ENCODE data around the gene PTPRM.
A peak's percentile ranks its signal among the peaks of the same experiment; 100 is the strongest.

The PTPRM gene

DNA sequence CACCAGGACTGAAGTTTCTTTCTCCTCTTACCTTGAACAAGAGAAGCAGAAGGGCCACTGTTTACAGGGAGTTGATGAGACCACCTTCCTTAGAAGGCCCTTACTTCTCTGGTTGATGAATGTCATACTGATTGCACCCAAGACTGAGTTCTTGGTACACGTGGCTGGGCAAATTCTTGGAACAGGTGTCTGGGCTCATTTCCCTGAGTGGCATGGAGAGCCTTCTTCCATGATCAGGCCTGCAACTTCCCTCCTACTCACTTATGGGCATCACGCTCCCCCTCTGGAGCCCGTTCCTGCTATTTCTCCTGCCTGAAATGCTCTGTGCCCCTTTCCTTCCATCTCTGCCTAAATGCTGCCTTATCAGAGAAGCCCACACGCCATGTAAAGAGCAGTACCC, 110.3 kb downstream of the PTPRM start:
- DNase-seq = no peak

GRCh38 chr18:7678389-7678788, 111.3 kb downstream of the PTPRM start:
- no peak for DNase-seq

GRCh38 chr18:7678801-7679200, 111.7 kb downstream of the PTPRM start:
- no peak for DNase-seq

GRCh38 chr18:7681298-7681697, 114.2 kb downstream of the PTPRM start:
- no peak for DNase-seq

DNA sequence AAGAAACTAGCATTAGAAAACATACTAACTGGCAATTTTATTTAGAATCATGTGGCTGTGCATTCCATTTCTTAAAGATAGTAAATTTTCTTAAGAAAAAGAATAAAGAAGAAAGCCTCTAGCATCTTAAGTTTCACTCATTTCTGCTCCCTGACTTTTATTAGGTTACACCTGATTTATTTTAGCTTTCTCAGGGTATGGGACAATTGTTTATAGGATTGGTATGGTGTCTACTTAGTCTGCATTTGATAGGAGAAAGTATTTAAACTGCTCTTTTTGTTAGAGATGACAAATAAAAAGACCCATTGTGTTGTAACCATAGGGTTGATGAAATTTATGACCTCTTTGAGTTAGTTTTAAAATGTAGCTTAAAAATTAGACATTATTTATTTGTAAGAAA, 115.2 kb downstream of the PTPRM start:
- DNase-seq = no peak

DNA sequence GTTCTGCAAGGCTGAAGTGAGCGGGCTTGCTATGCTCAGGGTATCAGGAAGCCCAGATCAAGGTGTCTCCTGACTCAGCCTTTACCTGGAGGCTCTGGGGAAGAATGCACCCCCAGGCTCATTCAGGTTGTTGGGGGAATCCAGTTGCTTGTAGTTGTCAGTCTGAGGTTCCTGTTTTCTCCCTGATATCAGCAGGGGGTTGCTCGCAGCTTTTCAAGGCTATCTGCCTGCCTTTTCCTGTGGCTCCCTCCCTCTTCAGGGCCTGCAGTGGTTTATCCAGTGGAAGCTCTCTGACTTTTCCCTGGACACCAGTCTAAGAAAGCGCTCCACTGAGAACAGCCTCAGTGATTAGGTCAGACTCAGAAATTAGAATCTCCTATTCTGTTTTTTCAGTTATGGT, 116.6 kb downstream of the PTPRM start:
- no peak for DNase-seq

- DNase-seq = no peak
Observed at GRCh38 chr18:7684357-7684756, 117.2 kb downstream of the PTPRM start.

DNA sequence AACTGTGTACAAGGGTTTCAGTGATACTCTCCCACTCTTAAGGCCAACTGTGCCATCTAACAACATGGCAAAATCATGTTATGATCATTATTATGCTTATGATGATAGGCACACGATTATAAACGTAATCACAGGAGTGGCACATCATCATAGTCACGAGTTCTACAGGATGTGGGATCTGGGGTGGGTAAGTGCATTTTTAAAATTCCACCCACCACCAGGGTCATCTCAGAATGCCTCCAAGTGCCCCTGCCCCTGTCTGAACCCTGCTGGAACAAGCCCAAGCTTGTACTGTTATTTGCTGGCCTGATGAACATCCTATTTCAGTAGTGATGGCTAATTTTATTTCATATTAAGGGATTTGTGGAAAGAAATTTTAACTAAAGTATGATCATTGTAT, 117.8 kb downstream of the PTPRM start:
- no peak for DNase-seq

DNA sequence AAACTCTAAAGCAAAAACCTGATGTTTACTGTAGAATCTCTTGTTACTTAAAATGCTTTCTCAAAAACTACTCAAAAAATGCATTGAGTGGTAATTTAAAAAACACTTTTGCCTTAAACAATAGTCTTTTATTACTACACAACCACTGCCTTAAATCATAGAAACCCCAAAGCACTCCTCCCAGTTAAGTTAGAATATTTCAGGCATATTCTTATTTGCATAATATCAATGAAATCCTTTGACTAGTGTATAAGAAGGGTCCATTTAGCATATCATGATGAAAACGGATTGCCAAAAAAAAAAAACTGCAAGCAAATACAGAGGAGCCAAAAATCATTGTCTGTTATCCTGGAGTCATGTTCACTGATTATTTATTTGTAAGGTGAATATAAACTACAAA, 119.2 kb downstream of the PTPRM start:
- DNase-seq = peak; percentile 14

DNA sequence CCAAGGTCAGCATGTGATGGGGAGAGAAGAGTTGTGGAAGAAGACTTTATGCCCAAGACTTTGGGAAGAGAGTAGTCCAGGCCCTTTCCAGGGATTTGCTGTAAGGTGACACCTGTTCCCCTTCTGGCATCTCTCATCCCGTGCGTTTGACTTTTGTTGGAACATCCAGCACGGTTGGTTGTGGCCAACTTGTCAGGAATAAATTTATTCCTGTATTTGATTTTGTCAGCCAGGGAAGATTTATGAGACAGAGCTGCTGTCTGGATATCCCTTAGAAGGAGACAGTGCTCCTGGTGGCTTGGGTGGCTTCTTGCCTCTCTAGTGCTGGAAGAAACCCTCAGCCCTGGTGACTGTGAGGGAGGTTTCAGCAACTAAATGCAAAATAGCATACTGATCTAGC, 121.5 kb downstream of the PTPRM start:
- no peak for DNase-seq

DNA sequence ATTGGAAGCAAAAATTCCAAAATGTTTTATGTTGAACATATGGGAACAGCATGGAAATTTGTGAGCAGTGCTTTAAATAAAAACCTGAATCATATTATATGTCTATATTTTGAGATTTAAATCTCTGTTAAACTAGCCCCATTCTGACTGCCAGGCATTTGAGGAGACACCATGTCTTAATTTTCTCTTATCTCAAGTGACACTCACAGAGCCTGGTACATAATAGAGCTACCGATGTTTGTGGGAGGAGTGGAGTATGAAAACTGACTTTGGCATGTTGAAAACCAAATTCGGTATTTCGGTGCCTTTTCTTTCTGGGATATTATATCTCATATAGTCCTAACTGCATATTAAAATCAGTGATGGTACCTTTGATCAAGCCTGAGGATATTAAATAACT, 124.1 kb downstream of the PTPRM start:
- no peak for DNase-seq

GRCh38 chr18:7696780-7697179, 129.7 kb downstream of the PTPRM start:
- DNase-seq = no peak

- no peak for DNase-seq
Observed at GRCh38 chr18:7697306-7697705, 130.2 kb downstream of the PTPRM start.

- DNase-seq = no peak
Observed at GRCh38 chr18:7711495-7711894, 144.4 kb downstream of the PTPRM start.

DNA sequence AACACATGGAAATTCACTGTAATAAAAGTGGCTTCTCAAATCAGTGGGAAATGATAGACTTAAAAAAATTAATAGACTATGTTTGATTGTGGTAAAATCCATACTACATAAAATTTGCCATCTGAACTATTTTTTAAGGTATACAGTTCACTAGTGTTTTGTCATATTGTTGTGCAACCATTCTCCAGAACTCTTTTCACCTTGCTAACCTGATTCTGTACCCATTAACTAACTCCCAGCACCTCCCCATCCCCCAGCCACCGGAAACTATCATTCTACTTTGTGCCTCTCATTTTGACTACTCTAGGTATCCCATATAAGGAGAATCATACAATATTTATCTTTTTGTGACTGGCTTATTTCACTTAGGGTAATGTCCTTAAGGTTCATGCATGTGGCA, 153.3 kb downstream of the PTPRM start:
- DNase-seq = no peak

DNA sequence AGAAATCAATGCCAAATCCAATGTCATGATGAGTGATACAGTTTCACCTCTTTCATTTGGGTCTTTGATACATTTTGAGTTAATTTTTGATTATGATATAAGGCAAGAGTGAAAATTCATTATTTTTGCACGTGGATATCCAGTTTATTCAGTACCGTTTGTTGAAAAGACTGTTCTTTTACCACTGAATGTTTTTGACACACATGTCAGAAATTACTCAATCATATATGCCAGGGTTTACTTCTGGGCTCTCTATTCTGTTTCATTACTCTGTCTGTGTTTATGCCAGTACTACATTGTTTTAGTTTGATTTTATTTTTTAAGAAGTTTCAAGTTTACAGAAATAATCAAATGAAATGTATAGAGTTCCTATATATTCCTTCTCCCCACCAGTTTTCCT, 154.4 kb downstream of the PTPRM start:
- no peak for DNase-seq

DNA sequence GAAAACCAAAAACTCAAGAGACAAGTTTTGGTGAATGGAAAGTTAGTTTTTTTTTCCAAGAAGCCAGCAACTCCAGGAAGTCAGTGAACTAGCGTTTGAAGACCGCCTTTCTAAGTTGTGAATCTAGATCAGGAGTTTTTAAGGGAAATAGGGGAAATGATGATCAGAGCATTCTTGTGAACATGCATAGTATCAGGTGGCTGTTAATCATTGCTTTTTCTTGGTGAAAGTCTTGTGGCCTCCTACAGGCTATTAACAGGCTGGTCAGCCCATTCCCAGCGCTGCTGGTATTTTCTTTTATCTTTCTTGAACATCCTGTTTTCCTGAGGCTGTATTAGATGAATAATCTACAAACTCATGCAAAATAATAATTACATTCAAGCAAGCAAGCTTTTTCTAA, 155.8 kb downstream of the PTPRM start:
- DNase-seq = no peak

GRCh38 chr18:7723558-7723957, 156.4 kb downstream of the PTPRM start:
- no peak for DNase-seq

- no peak for DNase-seq
Observed at GRCh38 chr18:7725473-7725872, 158.4 kb downstream of the PTPRM start.

- no peak for DNase-seq
Observed at GRCh38 chr18:7725897-7726296, 158.8 kb downstream of the PTPRM start.

DNA sequence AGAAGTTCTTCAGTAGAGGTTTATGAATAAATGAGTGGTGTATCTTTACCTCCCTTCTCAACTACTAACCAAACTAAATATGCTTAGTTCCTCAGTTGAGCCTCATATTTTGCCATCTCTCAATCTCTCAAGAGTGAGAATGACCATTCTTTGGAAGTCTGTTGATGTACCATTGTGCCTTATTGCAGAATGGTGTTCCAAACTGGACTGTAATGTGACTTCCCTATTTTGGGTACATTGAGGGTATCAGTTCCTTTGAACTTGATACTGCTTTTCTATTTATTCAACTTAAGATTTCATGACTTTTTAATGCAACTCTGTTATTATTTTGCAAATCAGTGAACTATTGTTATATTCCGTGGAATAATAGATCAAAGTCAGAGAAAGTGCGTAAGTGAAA, 159.4 kb downstream of the PTPRM start:
- DNase-seq = no peak

DNA sequence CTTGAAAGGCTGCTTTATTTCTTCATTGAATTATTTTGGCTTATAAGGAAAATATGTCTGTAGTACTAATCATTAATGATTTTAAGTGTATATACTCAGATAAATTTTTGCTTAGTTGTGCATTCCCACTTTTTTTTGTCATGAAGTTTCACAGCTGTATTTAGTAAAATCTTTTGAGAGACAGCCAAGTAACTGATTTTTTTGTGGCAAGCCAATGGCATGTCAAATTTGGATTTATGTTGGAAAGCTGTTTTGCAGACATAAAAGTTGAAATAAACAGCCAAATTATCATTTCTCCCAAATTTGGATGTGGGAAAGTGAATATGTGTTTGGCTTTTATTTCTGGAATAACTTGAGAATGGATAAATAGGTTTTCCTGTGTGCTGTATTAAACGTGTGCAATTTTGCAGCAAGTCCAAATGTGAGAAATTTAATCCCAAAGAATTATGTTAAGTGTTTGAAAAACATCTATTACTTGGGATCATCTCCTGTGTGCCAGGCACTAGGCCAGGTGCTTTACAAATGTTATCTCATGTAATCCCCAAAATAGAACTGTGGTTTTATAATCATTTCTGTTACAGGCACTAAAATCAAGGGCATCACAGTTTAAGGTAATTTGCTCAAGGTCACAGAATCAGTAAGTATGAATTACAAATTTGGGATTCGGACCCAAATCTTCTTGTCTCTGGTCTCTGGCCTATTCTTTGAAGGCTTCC, 160.4 kb downstream of the PTPRM start:
- no peak for DNase-seq

DNA sequence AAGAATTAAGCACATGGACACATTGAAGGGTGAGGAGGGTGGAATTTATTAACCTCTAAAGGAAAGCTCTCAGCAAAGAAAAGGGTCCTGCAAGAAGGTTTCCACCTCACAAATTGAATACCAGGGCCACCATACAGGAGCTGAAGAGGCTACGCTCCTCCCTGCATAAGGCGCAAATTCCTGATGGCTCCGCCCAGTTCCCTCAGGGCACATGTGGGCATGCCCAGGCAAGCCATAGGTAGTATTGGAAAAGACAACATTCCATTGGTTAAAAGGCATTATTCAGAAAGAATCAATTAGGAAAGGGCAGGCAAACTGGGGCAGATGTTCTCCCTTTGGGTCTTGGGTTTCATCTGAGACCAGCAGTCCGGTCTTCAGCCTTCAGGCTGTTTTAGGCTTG, 161.2 kb downstream of the PTPRM start:
- no peak for DNase-seq

DNA sequence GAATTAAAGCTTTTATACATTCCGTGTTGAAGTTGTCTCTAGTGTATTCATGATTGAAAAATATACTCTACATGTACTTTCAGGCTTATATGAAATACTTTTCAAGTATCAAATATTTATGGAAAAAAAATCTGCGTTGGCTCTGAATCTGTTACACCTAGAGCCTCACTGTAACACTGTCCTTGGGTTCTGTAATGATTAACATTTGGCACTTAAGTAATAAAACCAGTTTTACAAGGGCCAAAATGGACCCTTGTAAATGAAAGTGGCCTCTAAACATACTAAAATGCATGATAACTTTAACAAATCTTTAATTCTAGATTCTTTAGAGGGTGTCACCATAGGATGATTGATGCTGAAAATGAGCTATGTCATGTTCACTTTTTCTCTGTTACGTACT, 162.8 kb downstream of the PTPRM start:
- no peak for DNase-seq

GRCh38 chr18:7730682-7731081, 163.6 kb downstream of the PTPRM start:
- no peak for DNase-seq

DNA sequence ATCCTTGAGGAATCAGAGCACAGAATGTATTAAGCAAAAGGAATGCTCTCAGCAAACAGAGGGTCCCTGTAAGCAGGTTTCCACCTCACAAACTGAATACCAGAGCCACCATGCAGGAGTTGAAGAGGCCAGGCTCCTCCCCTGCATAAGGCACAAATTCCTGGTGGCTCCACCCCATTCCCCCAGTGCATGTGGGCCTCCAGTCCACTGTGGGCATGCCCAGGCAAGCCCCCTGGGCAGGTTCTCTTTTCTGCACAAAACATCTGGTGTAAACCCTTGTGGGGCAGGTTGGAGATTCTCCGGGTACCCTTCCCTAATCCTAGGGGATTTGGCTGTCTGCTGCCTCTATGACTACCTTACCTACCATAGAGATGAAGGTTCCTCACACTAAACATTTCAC, 166.5 kb downstream of the PTPRM start:
- no peak for DNase-seq
